HUES6 (cell line): Measurements from ENCODE around the gene FAM81A.
"Not testable (repeated sequence)": the region's sequence is repeated elsewhere in the genome, so short reads cannot be mapped to it uniquely, and the experiment has no call there.

Source experiments
- H3K27ac ChIP-seq: 2 replicates; pipeline ENCODE4 v1.7.0; 2013; ENCODE audit warnings: low read depth, mild to moderate bottlenecking, low read length, inconsistent platforms
- H3K27me3 ChIP-seq: 2 replicates; pipeline ENCODE4 v1.6.1; 2013; ENCODE audit warnings: low read length; ENCODE audit not compliant: control insufficient read depth, insufficient read depth
- H3K36me3 ChIP-seq: 2 replicates; pipeline ENCODE4 v1.6.1; 2013; ENCODE audit warnings: low read length; ENCODE audit not compliant: control insufficient read depth, insufficient read depth
- H3K4me1 ChIP-seq: 2 replicates; pipeline ENCODE4 v1.6.1; 2013; ENCODE audit warnings: low read length; ENCODE audit not compliant: control insufficient read depth, insufficient read depth
- H3K4me3 ChIP-seq: 2 replicates; pipeline ENCODE4 v1.5.1; 2013; ENCODE audit warnings: low read depth, low read length
- H3K9ac ChIP-seq: one replicate; pipeline ENCODE4 v1.6.1; 2013; ENCODE audit warnings: mild to moderate bottlenecking, low read length
- H3K9me3 ChIP-seq: 2 replicates; pipeline ENCODE4 v1.6.1; 2013; ENCODE audit warnings: low read depth, low read length; ENCODE audit not compliant: control insufficient read depth, insufficient read depth

The FAM81A gene

GRCh38 chr15:59437817-59438624, at the start of gene FAM81A:
Gene FAM81A, plus strand, starts transcription at chr15:59438186. Its CDS starts 20,441 bp downstream, at chr15:59458627.
- H3K27ac ChIP-seq: no peak within 1 kb of the TSS
- peak within 1 kb of the TSS; percentile 71 for H3K4me3 ChIP-seq
- no peak within 1 kb of the TSS for H3K9ac ChIP-seq
- no peaks in the 10 kb centered on the region for H3K9me3 ChIP-seq
- no peaks in the 10 kb centered on the region for H3K36me3 ChIP-seq
- H3K27me3 ChIP-seq: peaks cover 79% of the 10 kb centered on the region
- peaks cover 9% of the 10 kb centered on the region for H3K4me1 ChIP-seq

GRCh38 chr15:59388670-59389069, 49.3 kb upstream of the FAM81A start:
- Histone ChIP-seq H3K9ac (no peak overlapping the region), H3K27me3 (no peaks in the 10 kb centered on the region), H3K27ac (no peak overlapping the region)

GRCh38 chr15:59392299-59392698, 45.7 kb upstream of the FAM81A start:
- Histone ChIP-seq H3K4me1 (no peaks in the 10 kb centered on the region), H3K27ac (no peak overlapping the region), H3K4me3 (no peak overlapping the region), H3K36me3 (no peaks in the 10 kb centered on the region), H3K27me3 (no peaks in the 10 kb centered on the region), H3K9ac (no peak overlapping the region), H3K9me3 (no peaks in the 10 kb centered on the region)

More at GRCh38 chr15:59388670-59389069, 49.3 kb upstream of the FAM81A start:
- no peaks in the 10 kb centered on the region for H3K4me1 ChIP-seq
- H3K9me3 ChIP-seq: no peaks in the 10 kb centered on the region
- no peak overlapping the region for H3K4me3 ChIP-seq
- H3K36me3 ChIP-seq: no peaks in the 10 kb centered on the region; the same call in 1 of the 2 replicates

GRCh38 chr15:59394166-59394661, 43.8 kb upstream of the FAM81A start:
- no peak overlapping the region for H3K4me3 ChIP-seq
- no peaks in the 10 kb centered on the region for H3K36me3 ChIP-seq
- H3K27me3 ChIP-seq: peaks cover 3% of the 10 kb centered on the region; the same call in 1 of the 2 replicates
- peaks cover under 1% of the 10 kb centered on the region; the same call in 1 of the 2 replicates for H3K4me1 ChIP-seq
- no peaks in the 10 kb centered on the region for H3K9me3 ChIP-seq
- H3K27ac ChIP-seq: no peak overlapping the region
- H3K9ac ChIP-seq: no peak overlapping the region

GRCh38 chr15:59396211-59396610, 41.8 kb upstream of the FAM81A start:
- Histone ChIP-seq H3K4me3 (no peak overlapping the region), H3K27me3 (peaks cover 16% of the 10 kb centered on the region), H3K36me3 (no peaks in the 10 kb centered on the region), H3K4me1 (peaks cover 19% of the 10 kb centered on the region), H3K9ac (no peak overlapping the region), H3K27ac (no peak overlapping the region), H3K9me3 (no peaks in the 10 kb centered on the region)

GRCh38 chr15:59396679-59397078, 41.3 kb upstream of the FAM81A start:
- Histone ChIP-seq H3K27ac (no peak overlapping the region), H3K4me1 (peaks cover 24% of the 10 kb centered on the region), H3K9me3 (no peaks in the 10 kb centered on the region), H3K4me3 (no peak overlapping the region), H3K36me3 (no peaks in the 10 kb centered on the region), H3K27me3 (peaks cover 16% of the 10 kb centered on the region), H3K9ac (no peak overlapping the region)

- Histone ChIP-seq H3K36me3 (no peaks in the 10 kb centered on the region), H3K4me3 (no peak overlapping the region), H3K9me3 (no peaks in the 10 kb centered on the region), H3K4me1 (peaks cover 31% of the 10 kb centered on the region), H3K9ac (no peak overlapping the region), H3K27ac (no peak overlapping the region), H3K27me3 (peaks cover 16% of the 10 kb centered on the region)
Observed at GRCh38 chr15:59398220-59398619, 39.8 kb upstream of the FAM81A start.

GRCh38 chr15:59399465-59400102, 38.4 kb upstream of the FAM81A start:
- Histone ChIP-seq H3K4me3 (no peak overlapping the region), H3K4me1 (peaks cover 36% of the 10 kb centered on the region), H3K9ac (no peak overlapping the region), H3K36me3 (no peaks in the 10 kb centered on the region), H3K27me3 (peaks cover 16% of the 10 kb centered on the region), H3K9me3 (no peaks in the 10 kb centered on the region), H3K27ac (no peak overlapping the region)

- Histone ChIP-seq H3K9ac (no peak overlapping the region), H3K4me1 (peaks cover 36% of the 10 kb centered on the region), H3K36me3 (no peaks in the 10 kb centered on the region), H3K9me3 (no peaks in the 10 kb centered on the region), H3K27ac (no peak overlapping the region), H3K27me3 (peaks cover 16% of the 10 kb centered on the region), H3K4me3 (no peak overlapping the region)
Observed at GRCh38 chr15:59400103-59400813, 37.7 kb upstream of the FAM81A start.

GRCh38 chr15:59401051-59401823, 36.7 kb upstream of the FAM81A start:
- H3K36me3 ChIP-seq, H3K9ac ChIP-seq, H3K4me3 ChIP-seq, H3K27ac ChIP-seq, H3K9me3 ChIP-seq: not testable (repeated sequence)
- H3K4me1 ChIP-seq: peaks cover 36% of the 10 kb centered on the region
- peaks cover 22% of the 10 kb centered on the region for H3K27me3 ChIP-seq
